H1 (cell line): ENCODE data around the gene MAPK8IP2.

Experiments used
- BACH1 ChIP-seq: IDR thresholded peaks from 2 replicates; pipeline ENCODE4 v1.6.1; 2012; ENCODE audit warnings: low read length, improper control_type of control experiment
- CTCF ChIP-seq, 3 experiments: IDR thresholded peaks; 1 replicate in 2 of 3; 2 replicates in 1 of 3; pipeline versions ENCODE4 v1.5.1 to v1.6.1; 2011; ENCODE audit warnings: low read length in 3 of 3, mild to moderate bottlenecking in 3 of 3, inconsistent platforms in 2 of 3, low read depth in 1 of 3, moderate library complexity in 1 of 3; ENCODE audit not compliant: insufficient read depth in 1 of 3; ENCODE audit errors: control extremely low read depth in 1 of 3
- JUN ChIP-seq: IDR thresholded peaks from 2 replicates; pipeline ENCODE4 v1.6.1; 2011; ENCODE audit warnings: low read depth, mild to moderate bottlenecking, improper control_type of control experiment, low read length
- MAX ChIP-seq: IDR thresholded peaks from 2 replicates; pipeline ENCODE4 v1.6.1; 2012; ENCODE audit warnings: inconsistent platforms
- POLR2A ChIP-seq, 2 experiments: IDR thresholded peaks; 1 replicate in 1 of 2; 2 replicates in 1 of 2; pipeline ENCODE4 v1.6.1; 2011; ENCODE audit warnings: low read depth in 2 of 2, low read length in 2 of 2, mild to moderate bottlenecking in 2 of 2; ENCODE audit errors: control extremely low read depth in 1 of 2
- SIX5 ChIP-seq: IDR thresholded peaks from 2 replicates; pipeline ENCODE4 v1.6.1; 2011; ENCODE audit warnings: mild to moderate bottlenecking, low read depth, low read length
- USF2 ChIP-seq: IDR thresholded peaks from 2 replicates; pipeline ENCODE4 v1.6.1; 2011; ENCODE audit warnings: low read length, improper control_type of control experiment
- ZNF274 ChIP-seq: IDR thresholded peaks from 2 replicates; pipeline ENCODE4 v1.7.0; 2012; ENCODE audit warnings: low read length, borderline replicate concordance; ENCODE audit errors: extremely low read depth

GRCh38 chr22:50556703-50557102 lies 43.9 kb upstream of the MAPK8IP2 start:
- TF ChIP-seq POLR2A (IDR thresholded peaks at IDR 0.05; ENCODE audit: control extremely low read depth in 1 of 2, low read depth in 2 of 2, low read length in 2 of 2) (no peak), MAX (no peak), CTCF (IDR thresholded peaks at IDR 0.05; ENCODE audit: control extremely low read depth in 1 of 3, insufficient read depth in 1 of 3, low read depth in 1 of 3, low read length in 3 of 3) (no peak), USF2 (no peak), ZNF274 (no peak), SIX5 (no peak), BACH1 (no peak), JUN (no peak)
